HepG2 (cell line): ENCODE results near the gene IER5L. TPM values are rescaled to one million over a fixed set of nuclear protein-coding genes. Genes with fewer than 3 reads are reported as not detected.
A peak's percentile ranks its signal among the peaks of the same experiment; 100 is the strongest.

Experiments
- CENPX ChIP-seq: sonication (generic); formaldehyde crosslinking; IDR thresholded peaks from 2 replicates; pipeline ENCODE4 v1.9.0; 2021; ENCODE audit warnings: mild to moderate bottlenecking, missing genetic modification reagents, moderate library complexity
- CSRNP2 ChIP-seq: sonication (generic); formaldehyde crosslinking; conservative IDR thresholded peaks from 2 replicates; pipeline ENCODE4 v1.8.0; 2022; ENCODE audit warnings: low read depth, missing genetic modification reagents
- NFYB ChIP-seq: sonication (generic); formaldehyde crosslinking; IDR thresholded peaks from 2 replicates; pipeline ENCODE4 v1.4.0; 2020; ENCODE audit warnings: missing genetic modification reagents
- PRDM15 ChIP-seq: sonication (generic); formaldehyde crosslinking; IDR thresholded peaks from 2 replicates; pipeline ENCODE4 v1.4.0; 2020; ENCODE audit warnings: missing genetic modification reagents
- REL ChIP-seq: sonication (generic); formaldehyde crosslinking; conservative IDR thresholded peaks from 2 replicates; pipeline ENCODE4 v1.8.0; 2022; ENCODE audit warnings: mild to moderate bottlenecking, missing genetic modification reagents, moderate library complexity
- SAFB2 ChIP-seq: sonication (generic); formaldehyde crosslinking; IDR thresholded peaks from 2 replicates; pipeline ENCODE4 v1.5.1; 2020; ENCODE audit warnings: missing genetic modification reagents, low read depth, mild to moderate bottlenecking, borderline replicate concordance
- TARDBP ChIP-seq: sonication (generic); formaldehyde crosslinking; IDR thresholded peaks from 2 replicates; pipeline ENCODE4 v1.8.0; 2022; ENCODE audit warnings: mild to moderate bottlenecking, missing genetic modification reagents
- TBP ChIP-seq: sonication (generic); formaldehyde crosslinking; IDR thresholded peaks from 2 replicates; pipeline ENCODE4 v1.5.0; 2020; ENCODE audit warnings: missing genetic modification reagents
- TEF ChIP-seq: sonication (generic); formaldehyde crosslinking; IDR thresholded peaks from 2 replicates; pipeline ENCODE4 v1.5.0; 2020; ENCODE audit warnings: missing genetic modification reagents
- THAP11 ChIP-seq: IDR thresholded peaks from 2 replicates; pipeline ENCODE4 v1.6.1; 2016; ENCODE audit warnings: missing biosample characterization, missing genetic modification reagents
- U2AF1 ChIP-seq: fragments of 200-400 bp; formaldehyde crosslinking; optimal IDR thresholded peaks from 2 replicates; pipeline ENCODE3; 2017; ENCODE audit warnings: mild to moderate bottlenecking, low read depth, low read length
- U2AF2 ChIP-seq: fragments of 200-400 bp; formaldehyde crosslinking; IDR thresholded peaks from 2 replicates; pipeline ENCODE4 v1.6.1; 2017; ENCODE audit warnings: low read depth, mild to moderate bottlenecking, low read length
- ZGPAT ChIP-seq: IDR thresholded peaks from 2 replicates; pipeline ENCODE4 v1.6.1; 2016; ENCODE audit warnings: mild to moderate bottlenecking
- ZNF260 ChIP-seq: sonication (generic); formaldehyde crosslinking; IDR thresholded peaks from 2 replicates; pipeline ENCODE4 v1.4.0; 2020; ENCODE audit warnings: missing genetic modification reagents, low read depth, mild to moderate bottlenecking, borderline replicate concordance
- ZNF326 ChIP-seq: sonication (generic); formaldehyde crosslinking; IDR thresholded peaks from 2 replicates; pipeline ENCODE4 v1.4.0; 2020; ENCODE audit warnings: missing genetic modification reagents, borderline replicate concordance
- ZNF512B ChIP-seq: sonication (generic); formaldehyde crosslinking; IDR thresholded peaks from 2 replicates; pipeline ENCODE4 v1.5.1; 2020; ENCODE audit warnings: missing genetic modification reagents, mild to moderate bottlenecking, borderline replicate concordance
- ZNF605 ChIP-seq: sonication (generic); formaldehyde crosslinking; IDR thresholded peaks from 2 replicates; pipeline ENCODE4 v1.8.0; 2022; ENCODE audit warnings: mild to moderate bottlenecking, missing genetic modification reagents
- ZNF607 ChIP-seq: sonication (generic); formaldehyde crosslinking; IDR thresholded peaks from 2 replicates; pipeline ENCODE4 v1.5.1; 2020; ENCODE audit warnings: missing genetic modification reagents, mild to moderate bottlenecking, borderline replicate concordance
- ZSCAN20 ChIP-seq: sonication (generic); formaldehyde crosslinking; IDR thresholded peaks from 2 replicates; pipeline ENCODE4 v1.4.0; 2020; ENCODE audit warnings: missing genetic modification reagents, mild to moderate bottlenecking, borderline replicate concordance
- polyA plus RNA-seq, 8 experiments: library from polyadenylated mRNA; depleted of rRNA in 3 of 8; stranded (reverse) in 7 of 8; unstranded in 1 of 8; fragments of >200 nt; fragmentation: Illumina TruSeq in 4 of 8; extraction: Trizol in 4 of 8; gene quantifications; 2 replicates each; pipeline versions ENCODE4 v1.2.1 to v1.2.3, GENCODE V29; 2011 to 2016; ENCODE audit warnings: low read depth in 4 of 8, missing spikeins in 1 of 8, mixed read lengths in 1 of 8; ENCODE audit not compliant: insufficient read depth in 1 of 8
- total RNA-seq, 5 experiments: library from RNA; depleted of rRNA; stranded (reverse); fragments of >200 nt; fragmentation: Illumina TruSeq; extraction: Trizol; gene quantifications; 2 replicates each; pipeline ENCODE4 v1.2.3, GENCODE V29; 2016; ENCODE audit warnings: low read depth in 1 of 5

Gene IER5L
- total and polyA plus RNA-seq, 2 of the 13 experiments (the other 11 are each of a cell fraction or from before 2014, with no cell fraction given): 1.8 to 3.3 TPM

GRCh38 chr9:129139233-129139992, 38.6 kb downstream of the IER5L start (continued):
- TF ChIP-seq ZNF326 (no peak), ZNF512B (CRISPR knock-in tag) (0 out of 2 replicates have a peak, but pooled peaks have one; percentile 15), TARDBP (0 out of 2 replicates have a peak, but pooled peaks have one; percentile 46), CSRNP2 (CRISPR knock-in tag) (no peak), ZNF260 (no peak), ZSCAN20 (CRISPR knock-in tag) (no peak), THAP11 (CRISPR knock-in tag) (peak; percentile 59), REL (no peak), TBP (CRISPR knock-in tag) (no peak), SAFB2 (no peak), ZNF605 (CRISPR knock-in tag) (peak; percentile 77; the same call in 1 of the 2 replicates), TEF (no peak), U2AF2 (no peak), U2AF1 (no peak), PRDM15 (CRISPR knock-in tag) (0 out of 2 replicates have a peak, but pooled peaks have one; percentile 59), CENPX (CRISPR knock-in tag) (no peak), ZNF607 (CRISPR knock-in tag) (peak; percentile 53), NFYB (no peak), ZGPAT (CRISPR knock-in tag) (no peak)
